Stimulated activated CD4-positive, alpha-beta T cell treated with anti-CD3 and anti-CD28 coated beads, Interleukin-15, amount 100 ng/mL, for 1 hour (primary cell): Measurements from ENCODE around the gene ASB11.
"Not testable (repeated sequence)": the region's sequence is repeated elsewhere in the genome, so short reads cannot be mapped to it uniquely, and the experiment has no call there.

Source experiments
- DNase-seq, 2 donors: peaks; one replicate each; pipeline ENCODE4 v3.0.0-alpha.2; 2020; ENCODE audit warnings: low read depth in 1 of 2, low spot score in 1 of 2

Gene ASB11

GRCh38 chrX:15310117-15310516 is 5.3 kb downstream of the ASB11 start:
- DNase-seq: no peak

GRCh38 chrX:15305899-15306298 is 9.5 kb downstream of the ASB11 start:
- DNase-seq: not testable (repeated sequence)

- no peak for DNase-seq
Observed at GRCh38 chrX:15301924-15302323, 13.5 kb downstream of the ASB11 start.

- DNase-seq: no peak
Observed at GRCh38 chrX:15299941-15300851, 15.2 kb downstream of the ASB11 start.

GRCh38 chrX:15298780-15299179 is 16.7 kb downstream of the ASB11 start:
- no peak for DNase-seq

- no peak for DNase-seq
Observed at GRCh38 chrX:15298201-15298600, 17.2 kb downstream of the ASB11 start.

GRCh38 chrX:15293451-15293850 is 22.0 kb downstream of the ASB11 start:
- DNase-seq: no peak

- no peak for DNase-seq
Observed at GRCh38 chrX:15292861-15293260, 22.6 kb downstream of the ASB11 start.

GRCh38 chrX:15277604-15278003 is 37.8 kb downstream of the ASB11 start:
- no peak for DNase-seq

GRCh38 chrX:15274946-15275345 is 40.5 kb downstream of the ASB11 start:
- no peak for DNase-seq

- not testable (repeated sequence) for DNase-seq
Observed at GRCh38 chrX:15273275-15273674, 42.2 kb downstream of the ASB11 start.

GRCh38 chrX:15271757-15272156 is 43.7 kb downstream of the ASB11 start:
- no peak for DNase-seq

- DNase-seq: no peak
Observed at GRCh38 chrX:15269618-15270521, 45.6 kb downstream of the ASB11 start, which contains the start of gene ASB9. TSS of gene ASB9 (minus strand) at chrX:15270083. CDS start at chrX:15269874, 209 bp downstream.

GRCh38 chrX:15269120-15269519 is 46.3 kb downstream of the ASB11 start:
- no peak for DNase-seq

GRCh38 chrX:15254852-15255251 is 60.6 kb downstream of the ASB11 start:
- no peak for DNase-seq

GRCh38 chrX:15245896-15246295 is 69.5 kb downstream of the ASB11 start:
- DNase-seq: no peak

- no peak for DNase-seq
Observed at GRCh38 chrX:15244421-15244820, 71.0 kb downstream of the ASB11 start.

GRCh38 chrX:15242899-15243555 is 72.4 kb downstream of the ASB11 start:
- DNase-seq: no peak

- no peak for DNase-seq
Observed at GRCh38 chrX:15241301-15241700, 74.1 kb downstream of the ASB11 start.

- DNase-seq: no peak
Observed at GRCh38 chrX:15240414-15240813, 75.0 kb downstream of the ASB11 start.

- no peak for DNase-seq
Observed at GRCh38 chrX:15236146-15236545, 79.3 kb downstream of the ASB11 start.
